ENCODE measurements around the gene NACC2. TPM values are rescaled to one million over a fixed set of nuclear protein-coding genes. Genes with fewer than 3 reads are reported as not detected.

NACC2 gene
- total RNA-seq, 6 experiments from 2014 or later: 10.9 to 25.8 (median 13.8) TPM

DNA sequence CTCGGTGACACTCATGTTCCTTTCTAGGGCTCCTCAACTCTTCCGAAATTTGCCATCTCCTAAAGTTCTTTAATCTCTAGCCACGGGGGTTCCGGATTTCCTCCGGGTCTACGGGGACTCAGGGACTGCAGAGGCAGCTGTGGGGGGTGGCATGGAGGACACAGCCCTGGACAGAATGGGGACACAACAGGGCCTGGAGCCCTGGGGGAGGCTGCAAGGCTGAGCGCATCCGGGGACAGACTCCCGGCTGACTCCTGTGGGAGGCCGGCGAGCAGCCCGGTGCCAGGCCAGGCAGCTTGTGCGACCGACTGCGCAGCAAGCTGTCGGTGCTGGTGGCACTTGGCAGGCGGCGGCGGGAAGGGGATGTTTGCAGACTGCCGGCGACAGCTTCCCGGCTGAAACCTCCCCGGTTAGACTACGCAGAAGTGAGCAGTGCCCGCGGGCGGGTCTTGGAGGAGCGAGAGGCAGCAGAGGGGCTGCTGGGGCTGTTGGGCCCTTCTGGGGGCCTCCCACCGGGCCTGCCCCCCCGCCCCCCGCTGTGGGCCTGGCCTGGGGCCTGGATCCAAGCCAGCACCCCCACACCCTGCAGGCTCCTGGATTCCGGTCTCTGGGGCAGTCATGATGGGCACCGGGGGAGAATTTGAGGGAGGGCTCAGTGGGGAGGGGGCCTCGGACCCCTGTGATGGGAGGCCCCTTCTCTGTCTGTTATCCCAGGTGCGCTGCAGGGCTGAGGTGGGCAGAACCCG is 105.2 kb downstream of the NACC2 start:
- no peak overlapping the region for H3K27ac ChIP-seq
- intact Hi-C loops (cut with DNase I): no loop called here
- no peaks in the 10 kb centered on the region for H3K9me3 ChIP-seq
- ATAC-seq: no peak
- H3K4me3 ChIP-seq: no peak overlapping the region
- H3K36me3 ChIP-seq: no peaks in the 10 kb centered on the region
- DNase-seq: no peak
- peaks cover 0 to 32% (median 17%) of the 10 kb centered on the region in 4 donors for H3K4me1 ChIP-seq
- 18% methylated on average over 2 of the region's 36 CpGs for WGBS (ENCODE audit: insufficient coverage, low coverage, low lambda C conversion rate, missing lambda C conversion rate)
- no peak for TF ChIP-seq POLR2A (IDR thresholded peaks at IDR 0.05)
- TF ChIP-seq, protein P1, sequence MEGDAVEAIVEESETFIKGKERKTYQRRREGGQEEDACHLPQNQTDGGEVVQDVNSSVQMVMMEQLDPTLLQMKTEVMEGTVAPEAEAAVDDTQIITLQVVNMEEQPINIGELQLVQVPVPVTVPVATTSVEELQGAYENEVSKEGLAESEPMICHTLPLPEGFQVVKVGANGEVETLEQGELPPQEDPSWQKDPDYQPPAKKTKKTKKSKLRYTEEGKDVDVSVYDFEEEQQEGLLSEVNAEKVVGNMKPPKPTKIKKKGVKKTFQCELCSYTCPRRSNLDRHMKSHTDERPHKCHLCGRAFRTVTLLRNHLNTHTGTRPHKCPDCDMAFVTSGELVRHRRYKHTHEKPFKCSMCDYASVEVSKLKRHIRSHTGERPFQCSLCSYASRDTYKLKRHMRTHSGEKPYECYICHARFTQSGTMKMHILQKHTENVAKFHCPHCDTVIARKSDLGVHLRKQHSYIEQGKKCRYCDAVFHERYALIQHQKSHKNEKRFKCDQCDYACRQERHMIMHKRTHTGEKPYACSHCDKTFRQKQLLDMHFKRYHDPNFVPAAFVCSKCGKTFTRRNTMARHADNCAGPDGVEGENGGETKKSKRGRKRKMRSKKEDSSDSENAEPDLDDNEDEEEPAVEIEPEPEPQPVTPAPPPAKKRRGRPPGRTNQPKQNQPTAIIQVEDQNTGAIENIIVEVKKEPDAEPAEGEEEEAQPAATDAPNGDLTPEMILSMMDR (IDR thresholded peaks at IDR 0.05): no peak
- no peaks in the 10 kb centered on the region for H3K27me3 ChIP-seq

DNA sequence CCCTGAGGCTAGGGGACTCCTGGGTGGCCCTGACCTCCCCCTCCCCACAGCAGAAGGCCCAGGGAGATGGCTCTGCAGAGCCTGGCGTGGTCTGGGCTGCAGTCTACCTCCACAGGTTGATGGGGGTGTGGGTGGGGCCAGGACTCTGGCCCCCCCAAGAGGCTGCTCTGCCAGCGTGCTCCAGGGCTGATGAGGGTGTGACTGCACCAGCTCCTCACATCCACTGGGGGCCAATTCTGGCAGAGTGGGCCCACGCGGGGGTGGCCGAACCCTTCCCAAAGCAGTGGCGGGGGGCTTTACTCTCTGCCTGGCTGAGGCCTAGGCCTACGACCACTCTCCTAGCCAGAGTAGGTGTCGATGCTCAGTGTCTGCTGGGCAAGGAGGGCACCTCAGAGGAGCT is 105.9 kb downstream of the NACC2 start:
- Histone ChIP-seq H3K27me3 (no peaks in the 10 kb centered on the region), H3K4me3 (no peak overlapping the region), H3K4me1 (peaks cover 0 to 25% (median 14%) of the 10 kb centered on the region in 4 donors), H3K9me3 (no peaks in the 10 kb centered on the region), H3K36me3 (no peaks in the 10 kb centered on the region), H3K27ac (no peak overlapping the region)
- DNase-seq: no peak
- no peak for ATAC-seq
- WGBS (ENCODE audit: insufficient coverage, low coverage, low lambda C conversion rate, missing lambda C conversion rate): 70% methylated on average over 2 of the region's 8 CpGs
- intact Hi-C loops (cut with DNase I): no loop called here
- TF ChIP-seq, protein P1 (IDR thresholded peaks at IDR 0.05): no peak
- TF ChIP-seq POLR2A (IDR thresholded peaks at IDR 0.05): no peak

DNA sequence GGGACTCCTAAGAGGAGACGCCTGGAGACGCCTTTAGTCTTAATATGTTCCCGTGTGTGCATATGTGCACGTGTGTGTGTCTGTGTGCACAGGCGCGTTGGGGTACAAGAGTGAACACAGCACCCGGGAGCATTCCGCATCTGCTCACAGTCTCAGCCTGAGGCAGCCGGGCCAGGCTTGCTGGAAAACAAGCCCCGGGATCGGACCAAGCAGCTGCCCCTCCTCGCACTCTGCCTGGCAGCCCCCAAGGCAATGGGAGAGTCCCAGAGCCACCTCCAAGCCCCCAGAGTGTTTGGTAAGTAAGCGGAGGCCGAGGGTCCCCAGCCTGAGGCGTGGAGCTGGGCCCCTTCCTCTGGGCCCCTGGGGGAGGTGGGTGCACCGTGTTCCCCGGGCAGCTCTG is 106.6 kb downstream of the NACC2 start:
- no peaks in the 10 kb centered on the region for H3K9me3 ChIP-seq
- 87% methylated on average over 6 of the region's 17 CpGs for WGBS (ENCODE audit: insufficient coverage, low coverage, low lambda C conversion rate, missing lambda C conversion rate)
- intact Hi-C loops (cut with DNase I): no loop called here
- no peaks in the 10 kb centered on the region for H3K27me3 ChIP-seq
- no peak overlapping the region for H3K27ac ChIP-seq
- no peak for DNase-seq
- TF ChIP-seq, protein P1 (IDR thresholded peaks at IDR 0.05): no peak
- no peak for TF ChIP-seq POLR2A (IDR thresholded peaks at IDR 0.05)
- H3K4me1 ChIP-seq: peaks cover 0 to 18% (median 11%) of the 10 kb centered on the region in 4 donors
- H3K36me3 ChIP-seq: no peaks in the 10 kb centered on the region
- no peak overlapping the region for H3K4me3 ChIP-seq
- no peak for ATAC-seq

DNA sequence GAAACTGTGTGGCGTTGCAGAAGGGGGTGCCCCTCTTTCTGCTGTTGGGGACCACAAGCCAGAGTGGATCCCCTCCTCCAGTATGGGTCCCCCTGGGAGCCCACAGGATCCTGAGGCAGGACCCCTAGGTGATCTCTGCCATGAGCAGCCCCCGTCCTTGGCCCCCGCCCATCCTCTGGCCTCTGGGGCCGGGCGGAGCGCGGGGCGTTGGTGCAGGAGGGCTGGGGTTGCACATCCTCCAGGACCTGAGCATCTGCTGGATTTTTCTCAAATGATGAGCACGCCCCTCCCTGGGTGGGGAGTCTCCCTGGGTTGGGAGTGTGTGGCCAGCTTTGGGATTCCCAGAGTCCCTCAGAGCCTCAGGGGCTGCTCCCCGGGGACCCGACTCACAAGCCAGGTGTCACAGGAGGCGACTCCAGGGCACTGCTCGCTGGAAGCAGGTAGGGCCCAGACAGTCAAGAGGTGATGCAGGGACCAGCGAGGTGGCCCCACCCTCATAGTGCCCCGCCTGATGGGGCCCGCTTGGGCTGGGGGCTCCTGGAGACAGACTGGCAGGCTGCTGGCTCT is 107.2 kb downstream of the NACC2 start:
- Histone ChIP-seq H3K36me3 (no peaks in the 10 kb centered on the region), H3K27ac (no peak overlapping the region), H3K4me1 (peaks cover 0 to 12% (median 5%) of the 10 kb centered on the region in 4 donors), H3K27me3 (no peaks in the 10 kb centered on the region), H3K4me3 (no peak overlapping the region), H3K9me3 (no peaks in the 10 kb centered on the region)
- ATAC-seq: no peak
- intact Hi-C loops (cut with DNase I): no loop called here
- TF ChIP-seq, protein P1 (IDR thresholded peaks at IDR 0.05): no peak
- DNase-seq: no peak
- WGBS (ENCODE audit: insufficient coverage, low coverage, low lambda C conversion rate, missing lambda C conversion rate): 80% methylated on average over 2 of the region's 16 CpGs

Data from right lobe of liver (tissue), 6 donors.